GM21717 (cell line): Measurements from ENCODE around the gene FSTL3.

ENCODE experiments used
- ATAC-seq: cut with Tn5 transposase; IDR thresholded peaks from one replicate; pipeline ENCODE4 v1.9.1; 2021; ENCODE audit warnings: mild to moderate bottlenecking, moderate library complexity; ENCODE audit not compliant: unreplicated experiment

FSTL3 gene

DNA sequence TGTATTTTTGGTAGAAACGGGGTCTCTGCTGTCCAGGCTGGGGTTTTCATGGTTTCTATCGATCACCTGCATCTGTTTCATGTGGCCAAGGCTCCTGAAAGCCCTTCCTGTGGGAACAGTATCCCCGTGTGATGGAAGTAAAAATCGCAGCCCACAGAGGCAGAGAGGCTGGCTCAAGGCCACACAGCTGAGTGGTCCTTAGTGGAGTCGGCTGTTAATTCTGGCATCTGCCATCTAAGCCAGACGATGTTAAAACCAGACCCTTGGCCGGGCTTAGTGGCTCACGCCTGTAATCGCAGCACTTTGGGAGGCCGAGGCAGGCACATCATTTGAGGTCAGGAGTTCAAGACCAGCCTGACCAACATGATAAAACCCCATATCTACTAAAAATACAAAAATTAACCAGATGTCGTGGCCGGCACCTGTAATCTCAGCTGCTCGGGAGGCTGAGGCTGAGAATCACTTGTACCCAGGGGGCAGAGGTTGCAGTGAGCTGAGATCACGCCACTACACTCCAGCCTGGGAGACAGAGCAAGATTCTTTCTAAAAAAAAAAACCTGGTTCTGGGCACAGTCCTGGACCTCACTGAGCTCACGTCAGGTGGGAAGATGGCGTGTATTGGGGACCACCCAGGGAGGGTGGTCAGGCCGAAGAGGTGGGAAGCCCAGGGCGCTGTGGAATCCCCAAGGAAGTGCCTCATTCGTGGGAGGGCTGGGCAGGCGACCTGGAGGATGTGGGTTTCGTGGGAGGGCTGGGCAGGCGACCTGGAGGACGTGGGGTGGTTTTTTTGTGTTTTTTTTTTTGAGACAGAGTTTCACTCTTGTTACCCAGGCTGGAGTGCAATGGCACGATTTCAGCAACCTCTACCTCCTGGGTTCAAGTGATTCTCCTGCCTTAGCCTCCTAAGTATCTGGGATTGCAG is 56.2 kb downstream of the FSTL3 start:
- no peak for ATAC-seq
